ENCODE measurements around the gene HIC1. TPM values are rescaled to one million over a fixed set of nuclear protein-coding genes. Genes with fewer than 3 reads are reported as not detected.

HIC1 gene
- total and polyA plus RNA-seq, 4 donors: 0.44 to 4.8 (median 3.7) TPM

- WGBS: 92% methylated on average over 10 of the region's 10 CpGs
- H3K4me3 ChIP-seq (ENCODE audit: low read depth in 1 of 3, low read length in 3 of 3): no peak overlapping the region
- no peaks in the 10 kb centered on the region for H3K36me3 ChIP-seq (ENCODE audit: control insufficient read depth in 4 of 4, insufficient read depth in 3 of 4, low read depth in 1 of 4, low read length in 3 of 4)
- no peaks in the 10 kb centered on the region for H3K27me3 ChIP-seq (ENCODE audit: control insufficient read depth in 4 of 4, insufficient read depth in 4 of 4, low read length in 3 of 4)
- H3K9me3 ChIP-seq (ENCODE audit: control insufficient read depth in 4 of 4, low read length in 3 of 4): no peaks in the 10 kb centered on the region
- peak overlapping the region; percentile 22 to 71 for H3K27ac ChIP-seq (ENCODE audit: low read depth in 1 of 2, low read length in 2 of 2)
- no peak overlapping the region for H3K9ac ChIP-seq (ENCODE audit: low read depth in 1 of 2, low read length in 2 of 2)
- peaks cover 2 to 12% (median 10%) of the 10 kb centered on the region in 4 donors for H3K4me1 ChIP-seq (ENCODE audit: control insufficient read depth in 4 of 4, insufficient read depth in 4 of 4, low read length in 3 of 4)
- TF ChIP-seq MAX (IDR thresholded peaks at IDR 0.05): no peak
- DNase-seq (ENCODE audit: low spot score): no peak
Measured at GRCh38 chr17:2095536-2095910, 40.6 kb downstream of the HIC1 start.

- H3K36me3 ChIP-seq (ENCODE audit: control insufficient read depth in 4 of 4, insufficient read depth in 3 of 4, low read depth in 1 of 4, low read length in 3 of 4): no peaks in the 10 kb centered on the region
- no peaks in the 10 kb centered on the region for H3K27me3 ChIP-seq (ENCODE audit: control insufficient read depth in 4 of 4, insufficient read depth in 4 of 4, low read length in 3 of 4)
- H3K9ac ChIP-seq (ENCODE audit: low read depth in 1 of 2, low read length in 2 of 2): no peak overlapping the region
- H3K9me3 ChIP-seq (ENCODE audit: control insufficient read depth in 4 of 4, low read length in 3 of 4): no peaks in the 10 kb centered on the region
- TF ChIP-seq EGR1 (IDR thresholded peaks at IDR 0.05; ENCODE audit: low read depth in 2 of 2) (no peak), CTCF (IDR thresholded peaks at IDR 0.05; ENCODE audit: low read depth, low read length, missing input control) (no peak), ATF3 (IDR thresholded peaks at IDR 0.05) (no peak), SP1 (IDR thresholded peaks at IDR 0.05) (no peak), FOXA1 (IDR thresholded peaks at IDR 0.05) (no peak), FOXA2 (IDR thresholded peaks at IDR 0.05) (no peak), RXRA (IDR thresholded peaks at IDR 0.05) (no peak)
- no peak for DNase-seq (ENCODE audit: low spot score)
- H3K4me1 ChIP-seq (ENCODE audit: control insufficient read depth in 4 of 4, insufficient read depth in 4 of 4, low read length in 3 of 4): no peaks in the 10 kb centered on the region
- H3K4me3 ChIP-seq (ENCODE audit: low read depth in 1 of 3, low read length in 3 of 3): no peak overlapping the region
- 74% methylated on average over 15 of the region's 15 CpGs for WGBS
- H3K27ac ChIP-seq (ENCODE audit: low read depth in 1 of 2, low read length in 2 of 2): no peak overlapping the region
Measured at GRCh38 chr17:2101448-2102257, 46.8 kb downstream of the HIC1 start.

GRCh38 chr17:2102931-2103809, 48.3 kb downstream of the HIC1 start:
- no peak for DNase-seq (ENCODE audit: low spot score)
- Histone ChIP-seq H3K4me1 (ENCODE audit: control insufficient read depth in 4 of 4, insufficient read depth in 4 of 4, low read length in 3 of 4) (peaks cover 0 to 4% (median 0%) of the 10 kb centered on the region in 4 donors), H3K36me3 (ENCODE audit: control insufficient read depth in 4 of 4, insufficient read depth in 3 of 4, low read depth in 1 of 4, low read length in 3 of 4) (no peaks in the 10 kb centered on the region), H3K4me3 (ENCODE audit: low read depth in 1 of 3, low read length in 3 of 3) (no peak overlapping the region), H3K27ac (ENCODE audit: low read depth in 1 of 2, low read length in 2 of 2) (no peak overlapping the region), H3K27me3 (ENCODE audit: control insufficient read depth in 4 of 4, insufficient read depth in 4 of 4, low read length in 3 of 4) (no peaks in the 10 kb centered on the region), H3K9me3 (ENCODE audit: control insufficient read depth in 4 of 4, low read length in 3 of 4) (no peaks in the 10 kb centered on the region), H3K9ac (ENCODE audit: low read depth in 1 of 2, low read length in 2 of 2) (no peak overlapping the region)
- 95% methylated on average over 9 of the region's 9 CpGs for WGBS
- TF ChIP-seq HNF4A (conservative IDR thresholded peaks at IDR 0.05) (no peak), HNF4G (IDR thresholded peaks at IDR 0.05) (no peak), CTCF (IDR thresholded peaks at IDR 0.05; ENCODE audit: low read depth, low read length, missing input control) (no peak), GABPA (IDR thresholded peaks at IDR 0.05 in 1 of 2, conservative IDR thresholded peaks at IDR 0.05 in 1 of 2) (no peak), JUND (IDR thresholded peaks at IDR 0.05) (no peak), EGR1 (IDR thresholded peaks at IDR 0.05; ENCODE audit: low read depth in 2 of 2) (no peak), TAF1 (conservative IDR thresholded peaks at IDR 0.05) (no peak), ATF3 (IDR thresholded peaks at IDR 0.05) (no peak), RAD21 (IDR thresholded peaks at IDR 0.05) (no peak), ZBTB33 (IDR thresholded peaks at IDR 0.05) (no peak), SP1 (IDR thresholded peaks at IDR 0.05) (no peak), NR2F2 (IDR thresholded peaks at IDR 0.05) (no peak)

Data from liver (tissue), 9 donors.